Kidney epithelial cell (primary cell): ENCODE data around the gene ATP6V0B. TPM values are rescaled to one million over a fixed set of nuclear protein-coding genes. Genes with fewer than 3 reads are reported as not detected.

Experiments
- DNase-seq: peaks from one replicate; pipeline ENCODE4 v3.0.0-alpha.2; 2010; ENCODE audit warnings: low read depth
- H3K27me3 ChIP-seq: 2 replicates; pipeline ENCODE4 v1.6.0; 2011; ENCODE audit warnings: low read length; ENCODE audit not compliant: control insufficient read depth, insufficient read depth
- H3K36me3 ChIP-seq: 2 replicates; pipeline ENCODE4 v1.5.1; 2011; ENCODE audit warnings: low read length; ENCODE audit not compliant: control insufficient read depth, insufficient read depth
- H3K4me3 ChIP-seq: 2 replicates; pipeline ENCODE4 v1.5.1; 2011; ENCODE audit warnings: low read depth, mild to moderate bottlenecking, control low read depth, low read length
- CTCF ChIP-seq: IDR thresholded peaks from 2 replicates; pipeline ENCODE4 v1.5.1; 2011; ENCODE audit warnings: mild to moderate bottlenecking, moderate library complexity, low read length, control low read depth, inconsistent platforms; ENCODE audit not compliant: insufficient read depth, poor library complexity, severe bottlenecking
- total RNA-seq: library from RNA; depleted of rRNA; stranded (reverse); fragments of >200 nt; gene quantifications from 2 replicates; pipeline ENCODE4 v1.2.3, GENCODE V29; 2015

ATP6V0B gene
- total RNA-seq, 1 donor from 2014 or later, result 308 TPM

GRCh38 chr1:43962324-43962723, 12.4 kb upstream of the ATP6V0B start:
- Histone ChIP-seq H3K27me3 (no peaks in the 10 kb centered on the region), H3K4me3 (no peak overlapping the region), H3K36me3 (peaks cover under 1% of the 10 kb centered on the region)
- DNase-seq, result no peak
- TF ChIP-seq CTCF, result no peak

GRCh38 chr1:43963006-43963405, 11.8 kb upstream of the ATP6V0B start:
- no peak for DNase-seq
- H3K4me3 ChIP-seq, result no peak overlapping the region
- H3K27me3 ChIP-seq, result no peaks in the 10 kb centered on the region
- no peak for TF ChIP-seq CTCF
- H3K36me3 ChIP-seq, result no peaks in the 10 kb centered on the region

DNA sequence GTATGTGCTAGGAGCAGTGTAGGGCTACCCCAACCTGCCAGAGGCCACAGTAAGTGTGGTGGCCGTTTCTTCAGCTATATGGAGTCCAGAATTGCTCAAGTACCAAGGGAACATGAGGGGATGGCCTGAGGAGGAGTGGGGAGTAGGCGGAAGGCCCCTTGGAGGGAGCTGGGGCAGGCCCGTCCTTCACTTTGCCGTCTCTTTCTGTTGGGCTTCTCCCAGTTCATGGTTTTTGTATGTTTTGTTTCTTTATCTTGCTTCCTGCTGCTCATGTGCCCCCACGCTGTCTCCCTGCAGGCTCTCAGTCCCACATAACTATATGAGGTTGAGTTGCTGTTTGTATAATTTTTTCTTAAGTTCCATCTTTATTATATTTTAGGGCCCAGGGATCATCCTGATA, 10.9 kb upstream of the ATP6V0B start:
- H3K36me3 ChIP-seq, result no peaks in the 10 kb centered on the region
- no peak for DNase-seq

DNA sequence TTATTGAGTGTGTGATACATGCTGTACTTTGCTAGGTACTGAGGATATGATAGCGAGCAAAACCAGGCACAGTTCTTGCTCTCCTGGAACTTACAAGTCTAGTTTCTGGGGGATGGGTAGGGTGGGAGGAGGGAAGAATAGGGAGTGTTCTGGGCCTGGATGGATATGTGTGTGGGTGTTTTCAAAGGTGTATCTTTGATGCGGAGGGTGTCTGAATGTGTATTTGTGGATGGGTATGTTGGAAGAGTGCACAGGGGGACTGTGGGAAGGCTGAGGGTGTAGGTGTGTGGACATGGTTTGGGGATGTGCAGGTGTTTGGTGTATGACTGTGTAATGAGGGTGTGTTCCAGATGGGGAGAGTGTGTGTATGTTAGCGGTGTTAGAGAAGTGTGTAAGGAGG, 9.4 kb upstream of the ATP6V0B start:
- no peaks in the 10 kb centered on the region for H3K27me3 ChIP-seq
- no peak overlapping the region for H3K4me3 ChIP-seq
- no peak for TF ChIP-seq CTCF
- no peaks in the 10 kb centered on the region for H3K36me3 ChIP-seq
- DNase-seq, result no peak

More for the DNA sequence above, 10.9 kb upstream of the ATP6V0B start:
- Histone ChIP-seq H3K27me3 (no peaks in the 10 kb centered on the region), H3K4me3 (no peak overlapping the region)
- TF ChIP-seq CTCF, result no peak

DNA sequence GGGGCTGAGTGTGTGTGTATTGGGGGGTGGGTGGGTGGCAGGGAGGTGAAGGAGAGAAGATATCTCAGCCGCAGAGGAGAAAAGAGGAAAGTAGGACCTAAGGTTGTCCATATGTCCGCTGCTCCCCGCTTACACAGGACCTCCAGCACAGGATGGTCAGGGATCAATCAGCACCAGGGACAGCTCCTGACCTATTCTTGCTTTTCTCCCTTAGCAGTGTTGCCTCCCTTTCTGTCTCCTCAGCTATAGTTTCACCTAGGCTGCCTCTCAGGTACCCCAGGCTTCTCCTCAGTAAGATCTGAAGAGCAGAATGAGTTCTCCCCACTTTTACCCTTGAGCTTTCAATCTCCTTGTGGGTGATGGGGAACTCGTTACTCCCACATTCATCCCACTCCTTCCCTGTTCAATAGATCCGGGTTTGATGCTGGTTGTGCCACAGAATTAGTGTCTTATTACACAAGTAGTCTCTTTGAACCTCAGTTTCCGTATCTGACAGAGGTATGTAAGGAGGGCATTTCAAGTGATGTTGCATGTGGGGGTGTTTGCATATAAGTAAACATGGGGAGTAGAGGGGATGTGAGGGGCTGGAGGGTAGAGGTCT, 6.3 kb upstream of the ATP6V0B start:
- TF ChIP-seq CTCF, result no peak
- Histone ChIP-seq H3K36me3 (no peaks in the 10 kb centered on the region), H3K27me3 (no peaks in the 10 kb centered on the region), H3K4me3 (no peak overlapping the region)
- no peak for DNase-seq

GRCh38 chr1:43969416-43969745, 5.4 kb upstream of the ATP6V0B start:
- Histone ChIP-seq H3K27me3 (no peaks in the 10 kb centered on the region), H3K4me3 (no peak overlapping the region), H3K36me3 (no peaks in the 10 kb centered on the region)
- no peak for DNase-seq
- TF ChIP-seq CTCF, result no peak
